Right renal cortex interstitium (tissue), 3 donors: ENCODE measurements around the gene TACC3. TPM values are rescaled to one million over a fixed set of nuclear protein-coding genes. Genes with fewer than 3 reads are reported as not detected.

Experiments used
- DNase-seq, 3 donors: peaks; one replicate each; pipeline ENCODE4 v3.0.0-alpha.2; 2013; ENCODE audit warnings: low read depth in 3 of 3, low spot score in 2 of 3
- polyA plus RNA-seq, 3 donors: library from polyadenylated mRNA; unstranded; fragments of 120-200 nt; gene quantifications; one replicate each; pipeline ENCODE4 v1.2.1, GENCODE V29; 2013; ENCODE audit not compliant: insufficient read length in 3 of 3

The TACC3 gene
- polyA plus RNA-seq, 3 donors: 36.5 to 40.9 (median 39.8) TPM

DNA sequence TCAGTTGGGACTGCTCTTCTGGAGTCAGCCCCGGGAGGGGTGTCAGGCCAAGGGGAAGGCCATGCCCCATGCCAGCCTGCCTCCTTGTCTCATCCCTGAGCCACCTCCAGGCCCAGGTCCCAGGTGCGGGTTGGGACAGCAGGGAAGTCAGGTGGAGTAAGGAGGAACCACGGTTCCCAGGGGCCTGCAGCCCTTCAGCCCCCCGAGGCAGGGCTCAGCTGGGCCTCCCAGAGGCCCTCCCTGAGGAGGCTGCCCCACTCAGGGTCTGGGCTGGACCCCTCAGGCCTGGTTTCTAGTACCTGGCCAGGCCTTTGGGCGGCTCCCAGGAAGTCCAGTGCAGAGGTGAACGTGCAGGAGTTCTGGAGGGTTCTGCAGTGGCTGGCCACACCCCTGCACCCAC lies 48.4 kb downstream of the TACC3 start:
- DNase-seq: no peak

DNA sequence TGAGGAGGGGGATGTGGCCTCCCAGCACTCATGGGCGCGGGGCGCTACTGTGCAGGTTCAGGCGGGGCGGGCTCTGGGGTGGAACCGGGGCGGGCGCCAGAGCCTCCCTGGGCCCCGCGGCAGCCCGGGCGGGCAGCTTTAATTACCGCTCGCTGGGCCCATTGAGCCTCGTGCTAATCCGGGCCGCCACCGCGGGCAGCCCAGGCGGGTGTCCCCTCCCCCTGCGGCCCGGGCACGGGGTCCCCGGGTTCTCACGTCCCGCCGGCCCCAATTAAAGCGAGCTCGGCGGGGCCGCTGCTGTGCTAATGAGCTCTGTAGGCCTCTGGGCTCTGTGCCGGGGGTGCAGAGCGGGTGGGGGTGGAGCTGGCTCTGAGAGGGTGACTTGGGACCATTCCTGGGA lies 48.9 kb downstream of the TACC3 start:
- DNase-seq: no peak

DNA sequence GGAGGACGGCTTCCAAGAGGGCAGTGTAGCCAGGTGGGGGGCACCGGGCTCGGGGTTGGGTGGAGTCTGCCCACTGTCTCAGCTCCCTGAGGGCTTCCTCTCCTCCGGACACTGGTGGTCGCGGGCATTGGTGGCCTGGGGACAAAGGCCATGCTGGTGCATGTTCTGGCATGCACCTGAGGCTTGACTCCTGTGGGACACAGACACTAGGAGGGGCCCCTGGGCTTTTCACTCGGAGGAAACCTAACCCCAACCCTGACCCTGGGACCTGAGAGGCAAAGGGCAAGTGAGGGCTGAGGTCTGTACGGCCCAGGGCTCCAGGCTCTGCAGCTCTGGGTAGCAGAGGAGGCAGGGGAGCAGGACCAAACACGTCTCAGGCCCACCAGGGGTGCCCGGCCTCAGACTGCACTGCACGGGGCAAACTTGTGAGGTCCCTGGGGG lies 49.5 kb downstream of the TACC3 start:
- no peak for DNase-seq

DNA sequence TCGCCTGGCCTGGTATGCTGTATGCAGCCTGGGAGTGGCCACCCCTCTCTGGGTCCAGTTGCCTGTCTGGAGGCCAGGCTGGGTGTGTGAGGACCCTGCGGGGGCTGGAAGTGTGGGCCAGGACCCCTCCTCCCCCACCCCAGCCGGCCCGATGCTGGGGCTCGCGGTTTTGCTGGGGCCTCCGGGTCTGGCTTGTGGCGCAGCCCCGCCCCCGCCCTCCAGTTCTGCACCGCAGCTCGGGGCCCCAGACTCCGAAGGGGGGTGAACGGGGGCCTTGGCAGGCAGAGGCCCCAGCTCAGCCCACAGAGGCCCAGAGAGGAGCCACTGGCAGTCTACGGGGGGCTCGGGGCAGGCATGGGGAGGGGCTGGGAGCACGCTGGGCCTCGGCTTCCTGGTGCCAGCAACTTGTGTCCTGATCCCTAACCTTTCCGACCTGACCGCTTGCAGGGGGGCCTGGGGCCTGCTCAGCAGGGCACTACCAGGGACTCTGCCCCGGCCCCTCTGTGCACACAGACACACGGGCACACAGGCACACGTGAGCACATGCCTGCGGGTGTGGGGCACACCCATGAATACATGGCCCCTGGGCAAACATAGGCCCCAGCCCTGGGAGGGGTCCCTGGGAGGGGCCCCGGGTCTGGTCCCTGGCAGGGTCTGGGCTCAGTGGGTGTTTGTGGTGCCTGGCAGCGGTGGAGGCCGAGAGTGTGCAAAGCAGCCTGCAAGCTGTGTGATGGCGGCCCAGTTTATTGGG lies 50.4 kb downstream of the TACC3 start:
- no peak for DNase-seq

DNA sequence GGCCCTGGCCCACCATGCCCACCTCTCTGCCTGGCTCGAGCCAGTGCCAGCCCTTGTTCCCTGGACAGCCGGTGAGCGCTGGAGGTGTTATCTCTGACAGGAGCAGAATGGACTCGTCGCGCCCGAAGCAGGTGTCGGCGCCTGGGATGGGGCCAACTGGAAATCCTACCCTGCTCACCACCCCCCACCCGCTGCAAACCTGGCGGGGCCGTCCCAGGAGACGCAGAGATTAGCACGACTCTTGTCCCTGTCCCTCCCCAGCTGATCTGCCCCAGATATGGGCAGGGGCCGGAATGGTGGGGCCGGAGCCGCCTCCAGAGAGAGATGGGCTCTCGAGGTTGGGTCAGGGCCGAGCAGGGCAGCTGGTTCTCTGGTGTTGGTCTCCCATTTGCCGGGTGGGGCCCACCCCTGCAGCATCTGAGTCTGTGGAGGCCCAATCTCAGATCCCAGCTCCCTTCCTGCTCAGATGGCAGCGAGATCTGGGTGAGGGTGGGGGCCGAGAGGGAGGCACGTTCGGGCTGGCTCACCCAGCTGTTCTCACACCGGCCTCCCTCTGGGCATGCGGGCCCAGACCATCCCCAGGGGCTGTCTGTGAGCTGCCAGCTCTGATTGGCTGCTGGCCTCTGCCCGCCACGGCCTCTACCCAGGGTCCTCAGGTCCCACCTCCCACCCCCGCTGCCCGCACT lies 51.7 kb downstream of the TACC3 start:
- no peak for DNase-seq

DNA sequence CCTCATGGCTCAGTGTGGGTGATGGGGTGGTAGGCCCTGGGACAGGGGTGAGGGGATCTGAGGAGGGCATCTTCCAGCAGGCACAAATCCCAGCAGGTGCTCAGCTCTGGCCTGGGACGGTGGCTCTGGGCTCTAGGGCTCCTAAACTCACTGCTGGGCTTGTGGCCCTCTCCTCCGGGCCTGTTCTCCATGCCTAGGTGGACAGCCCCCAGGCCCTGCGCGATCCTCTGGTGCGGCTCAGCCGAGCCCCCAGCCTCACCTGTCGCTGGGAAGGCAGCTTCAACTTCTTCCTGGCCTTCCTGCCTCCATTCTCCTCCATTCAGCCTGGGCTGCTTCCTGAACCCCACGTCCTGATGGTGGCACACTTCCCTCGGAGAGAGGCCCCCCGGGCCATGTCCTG lies 52.4 kb downstream of the TACC3 start:
- no peak for DNase-seq

DNA sequence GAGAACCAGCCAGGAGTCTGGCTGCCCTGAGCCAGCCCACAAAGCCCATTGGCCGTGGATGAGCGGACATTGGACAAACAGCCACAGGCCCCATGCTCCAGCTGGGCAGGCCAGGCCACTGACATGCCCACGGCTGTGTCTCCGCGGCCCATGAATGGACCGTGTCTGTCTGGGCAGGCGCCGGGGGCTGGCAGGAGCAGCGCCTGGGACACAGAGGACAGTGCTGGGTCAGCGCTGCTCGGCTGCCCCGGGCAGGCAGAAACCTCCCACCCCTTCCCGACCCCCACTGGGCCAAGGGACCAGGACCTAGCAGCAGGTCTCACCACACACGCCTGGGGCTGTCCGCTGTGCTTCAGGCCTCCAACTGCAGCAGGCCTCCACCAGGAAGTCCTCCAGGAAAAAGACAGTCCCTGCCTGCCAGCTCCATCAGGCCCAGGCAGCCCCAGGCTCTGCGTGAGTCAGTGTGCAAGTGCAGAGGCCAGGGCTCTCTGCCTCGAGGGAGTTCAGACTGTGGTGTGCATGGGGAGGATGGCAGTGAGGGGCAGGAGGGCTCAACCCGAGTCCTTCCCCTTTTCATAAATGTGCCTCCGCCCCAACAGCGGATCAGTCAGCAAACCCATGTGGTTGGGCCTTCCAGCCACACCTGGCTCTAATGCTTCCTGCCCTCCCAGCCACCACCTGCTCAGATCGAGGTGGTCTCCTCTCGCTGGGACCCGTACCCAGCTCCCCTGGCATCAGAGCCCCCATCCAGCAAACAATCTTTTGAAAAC lies 54.6 kb downstream of the TACC3 start:
- DNase-seq: no peak

DNA sequence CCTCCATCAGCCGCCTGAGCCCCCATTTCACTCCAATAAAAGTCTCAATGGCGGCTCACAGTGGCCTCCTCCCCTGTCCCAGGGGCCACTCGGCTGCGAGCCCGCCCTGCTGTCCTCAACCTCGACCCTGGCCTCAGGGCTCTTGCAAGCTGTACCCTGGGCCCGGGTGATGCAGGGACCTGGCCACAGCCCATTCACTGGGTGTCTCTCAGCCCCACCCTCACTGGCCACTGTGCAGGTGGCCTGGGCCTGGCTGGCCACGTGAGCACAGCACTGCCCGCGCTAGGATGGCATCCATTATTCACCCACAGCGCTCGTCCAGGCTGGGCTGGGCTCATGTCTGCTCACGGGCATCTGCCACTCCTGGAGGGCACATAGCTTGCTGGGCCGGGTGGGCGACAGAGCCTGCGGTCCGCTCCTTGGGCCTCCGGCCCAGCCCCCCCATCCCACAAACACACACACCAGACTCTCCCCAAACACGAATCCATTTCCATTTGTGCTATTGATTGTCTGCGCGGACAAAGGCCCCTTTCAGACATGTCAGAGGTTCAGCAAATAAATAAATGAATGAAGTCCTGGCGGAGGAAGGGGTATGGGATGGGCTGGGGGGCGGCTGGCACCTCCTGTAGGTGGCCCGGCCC lies 55.3 kb downstream of the TACC3 start:
- DNase-seq: no peak

DNA sequence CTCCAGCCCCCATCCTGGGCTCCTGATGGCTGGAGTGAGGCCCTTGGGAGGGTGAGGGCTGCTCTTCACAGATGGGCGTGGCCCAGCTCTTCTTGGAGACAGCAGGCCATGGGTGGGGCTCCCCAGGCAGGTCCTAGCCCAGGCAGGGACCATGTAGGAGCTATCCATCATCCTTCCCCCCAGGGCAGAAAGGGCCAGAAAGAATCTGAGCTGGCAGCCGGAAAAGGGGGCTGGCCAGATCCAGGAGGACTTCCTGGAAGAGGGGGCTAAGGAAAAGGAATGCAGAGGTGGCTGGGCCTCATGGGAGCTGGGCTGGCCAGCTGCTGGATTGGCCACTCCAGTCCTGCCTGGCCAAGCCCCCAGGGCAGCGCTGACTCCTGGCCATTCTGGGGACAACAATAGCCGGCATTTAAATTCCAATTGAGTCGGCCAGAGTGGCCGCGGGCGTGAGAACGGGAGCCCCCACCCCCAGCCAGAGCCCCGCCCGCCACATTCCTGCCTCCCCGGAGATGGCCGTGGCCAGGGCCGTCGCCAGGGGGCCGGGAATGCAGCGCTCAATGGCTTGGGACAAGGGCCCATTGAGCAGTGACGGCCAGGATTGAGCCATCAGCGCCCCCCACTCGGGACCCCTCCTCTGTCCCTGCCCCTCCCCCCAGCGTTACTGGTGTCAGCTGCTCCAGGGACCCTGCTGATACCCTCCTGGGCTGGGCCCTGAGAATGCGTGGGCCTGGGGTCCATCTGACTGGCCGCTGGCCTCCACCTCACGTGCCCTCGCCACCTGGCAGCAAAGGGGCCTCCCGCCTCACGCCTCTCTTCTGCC lies 56.7 kb downstream of the TACC3 start:
- DNase-seq: no peak

DNA sequence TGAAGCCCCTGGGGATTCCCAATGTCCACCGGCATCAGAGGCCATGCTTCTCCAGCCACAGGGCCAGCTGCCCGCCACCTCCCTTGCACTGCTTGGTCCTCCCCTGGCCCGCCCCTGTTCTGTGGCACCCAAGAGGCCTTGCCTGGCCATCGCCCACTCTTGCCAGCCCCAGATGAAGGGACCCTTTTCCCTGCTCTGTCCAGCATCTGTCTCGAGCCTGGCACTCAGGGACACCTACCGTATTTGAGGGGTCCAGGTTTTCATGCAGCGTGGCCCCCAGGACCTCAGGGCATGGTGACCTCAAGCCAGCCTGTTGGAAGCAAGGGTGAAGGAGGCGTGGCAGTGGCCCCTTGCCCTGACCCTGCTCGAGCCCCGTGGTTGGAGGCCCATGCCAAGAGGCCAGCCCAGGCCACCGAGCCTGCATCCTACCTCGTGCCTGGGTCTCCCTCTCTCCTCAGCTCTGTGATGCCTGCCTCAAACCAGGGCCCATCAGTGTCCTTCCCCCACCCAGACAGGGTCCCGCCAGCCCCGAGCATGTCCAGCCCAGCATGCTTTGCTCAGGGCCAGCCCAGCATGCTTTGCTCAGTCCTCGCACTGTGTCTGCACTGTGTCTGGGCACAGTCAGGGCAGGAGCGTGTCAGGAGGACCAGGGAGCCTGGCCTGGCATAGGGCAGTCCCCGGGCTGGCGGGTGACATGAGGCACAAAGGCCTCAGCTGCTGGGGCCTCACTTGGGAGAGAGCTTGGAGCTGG lies 57.5 kb downstream of the TACC3 start:
- DNase-seq: no peak

DNA sequence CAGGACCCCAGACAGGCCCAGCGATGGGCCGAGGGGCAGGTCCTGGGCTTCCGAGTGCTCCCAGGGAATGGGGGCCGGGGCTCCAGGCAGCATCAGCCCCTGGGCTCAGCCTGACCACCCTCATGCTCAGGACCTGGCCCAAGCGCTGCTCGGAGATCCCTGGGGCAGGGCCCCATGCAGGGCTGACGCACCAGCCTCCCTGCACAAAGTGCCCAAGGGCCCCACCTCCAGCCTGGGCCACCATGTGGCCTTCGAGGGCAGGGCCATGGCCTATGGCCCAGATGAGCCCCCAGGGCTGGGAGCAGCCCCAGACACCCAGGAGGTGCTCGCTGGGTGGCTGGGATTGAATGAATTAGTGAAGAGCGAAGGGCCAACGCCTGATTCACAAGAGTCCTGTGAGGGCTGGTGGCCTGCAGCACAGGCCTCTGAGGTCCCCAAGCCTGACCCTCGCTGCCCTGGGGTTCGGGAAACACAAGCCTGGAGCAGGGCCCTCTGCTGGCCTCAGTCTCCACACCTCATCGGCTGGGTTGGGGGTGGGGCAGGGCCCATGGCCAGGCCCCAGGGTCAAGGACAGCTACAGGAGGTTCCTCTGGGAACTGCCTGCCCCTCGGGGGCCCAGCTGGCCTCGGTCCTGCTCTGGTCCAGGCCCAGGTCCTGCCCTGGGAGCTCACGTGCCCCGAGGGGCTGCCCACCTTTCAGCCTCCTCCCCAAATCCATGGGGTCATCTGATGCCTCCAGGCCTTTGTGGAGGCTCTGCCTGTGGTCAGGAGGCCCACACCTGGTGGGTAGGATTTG lies 58.5 kb downstream of the TACC3 start:
- DNase-seq: no peak

DNA sequence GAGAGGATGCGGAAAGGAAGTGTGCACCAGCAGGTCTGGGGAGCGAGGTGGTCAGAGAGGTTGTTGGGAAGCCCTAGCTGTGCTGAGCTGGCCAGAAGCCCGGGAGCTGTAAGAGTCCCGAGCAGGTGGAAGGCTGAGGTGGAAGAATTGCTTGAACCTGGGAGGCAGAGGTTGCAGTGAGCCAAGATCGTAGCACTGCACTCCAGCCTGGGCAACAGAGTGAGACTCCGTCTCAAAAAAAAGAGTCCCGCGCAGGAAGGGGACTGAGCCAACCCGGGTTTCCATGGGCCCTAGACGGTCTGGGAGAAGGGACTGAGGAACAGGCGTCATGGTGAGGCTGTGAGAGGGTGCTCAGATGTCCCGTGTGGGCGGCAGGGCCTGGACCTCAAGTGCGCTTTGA lies 59.1 kb downstream of the TACC3 start:
- no peak for DNase-seq

DNA sequence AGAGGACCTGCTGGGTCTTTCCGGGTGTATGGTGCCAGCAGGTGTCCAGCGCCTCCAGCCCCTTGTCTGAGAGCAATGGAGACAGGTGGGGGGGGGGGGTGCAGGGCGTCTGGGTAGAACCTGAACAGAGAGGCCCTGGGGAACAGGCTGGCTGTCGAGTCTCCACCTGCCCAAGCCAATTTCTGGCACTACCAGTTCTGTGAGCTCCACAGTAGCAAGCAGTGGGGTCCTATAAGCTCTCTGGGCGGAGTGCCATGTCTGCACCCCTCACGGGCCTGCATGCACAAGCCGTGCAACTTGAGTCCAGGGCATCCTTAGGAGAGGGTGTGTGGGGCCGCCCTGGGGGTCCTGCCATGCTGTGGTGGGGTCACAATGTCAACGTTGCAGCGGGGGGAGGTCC lies 61.7 kb downstream of the TACC3 start:
- DNase-seq: no peak

DNA sequence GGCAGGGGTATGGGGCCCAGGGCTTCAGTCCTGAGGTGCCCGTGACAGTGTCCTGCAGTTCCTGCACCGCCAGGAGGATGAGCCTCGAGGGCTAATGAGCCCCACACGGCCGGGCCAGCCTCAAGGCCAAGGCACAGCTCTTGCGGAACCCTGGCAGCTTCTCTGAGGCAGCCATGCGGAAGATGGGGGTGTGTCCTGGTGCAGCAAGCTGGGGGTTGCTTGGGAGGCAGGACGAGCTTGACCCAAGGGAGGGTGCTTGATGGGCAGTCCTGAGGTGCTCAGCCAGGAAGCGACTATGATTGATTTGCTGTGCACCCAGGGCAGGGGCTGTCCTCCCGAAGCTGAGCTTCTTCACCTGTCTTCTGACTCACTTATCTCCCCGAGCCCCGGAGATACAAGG lies 62.6 kb downstream of the TACC3 start:
- no peak for DNase-seq

DNA sequence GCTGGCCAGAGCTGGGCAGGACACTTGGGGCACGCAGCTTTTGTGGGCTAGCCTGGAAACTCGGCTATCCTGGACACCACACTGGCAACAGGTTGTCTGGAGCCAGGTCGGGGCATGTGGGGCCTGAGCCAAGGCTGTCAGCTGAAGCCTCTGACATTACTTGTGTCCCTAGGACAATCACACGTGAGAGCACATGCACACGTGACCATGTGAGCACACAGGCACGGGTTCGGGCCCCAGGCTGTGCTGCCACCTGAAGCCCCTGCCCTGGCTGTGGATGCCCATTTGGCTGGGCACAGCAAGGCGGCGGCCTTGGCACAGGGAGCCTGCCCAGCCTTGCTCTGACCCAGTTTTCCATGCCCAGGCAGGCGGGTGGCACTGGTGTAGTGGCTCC lies 63.1 kb downstream of the TACC3 start:
- no peak for DNase-seq

DNA sequence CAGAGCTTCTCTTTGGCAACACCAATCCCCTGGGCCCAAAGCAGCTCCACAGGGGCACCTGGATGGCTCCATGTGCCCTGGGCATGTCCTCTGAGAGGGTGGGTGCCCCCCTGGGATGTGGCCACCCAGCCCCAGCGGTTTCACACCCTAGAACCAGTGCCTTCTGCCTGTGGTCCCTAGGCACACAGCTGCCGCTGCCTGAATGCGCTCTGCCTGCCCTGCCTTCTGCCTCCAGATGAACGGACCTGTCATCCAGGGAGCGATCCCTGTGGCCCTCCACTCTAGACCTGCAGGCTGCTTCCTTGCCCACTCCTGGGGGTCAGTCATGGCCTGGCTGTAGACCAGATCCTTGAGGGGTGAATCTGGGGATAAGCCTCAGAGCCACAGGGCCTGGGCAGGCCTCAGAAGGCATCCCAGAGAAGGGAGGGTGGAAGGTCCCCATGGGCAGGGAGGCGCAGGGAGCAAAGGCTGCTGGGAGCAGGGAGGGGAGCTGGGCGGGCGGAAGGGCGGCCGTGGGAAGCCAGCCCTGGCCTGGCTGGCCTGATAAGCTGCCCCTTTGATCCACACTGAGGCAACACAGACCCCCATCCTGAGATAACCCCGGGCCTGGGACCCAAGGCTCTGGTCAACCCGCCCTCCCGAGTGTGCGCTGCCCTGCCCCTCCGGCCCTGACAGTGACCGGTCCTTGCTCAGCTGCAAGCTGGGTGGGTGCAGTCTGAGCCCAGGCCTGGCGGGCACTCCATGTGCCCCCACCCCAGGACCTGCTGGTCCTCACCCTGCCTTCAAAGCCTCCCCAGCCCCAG lies 63.7 kb downstream of the TACC3 start:
- DNase-seq: no peak

DNA sequence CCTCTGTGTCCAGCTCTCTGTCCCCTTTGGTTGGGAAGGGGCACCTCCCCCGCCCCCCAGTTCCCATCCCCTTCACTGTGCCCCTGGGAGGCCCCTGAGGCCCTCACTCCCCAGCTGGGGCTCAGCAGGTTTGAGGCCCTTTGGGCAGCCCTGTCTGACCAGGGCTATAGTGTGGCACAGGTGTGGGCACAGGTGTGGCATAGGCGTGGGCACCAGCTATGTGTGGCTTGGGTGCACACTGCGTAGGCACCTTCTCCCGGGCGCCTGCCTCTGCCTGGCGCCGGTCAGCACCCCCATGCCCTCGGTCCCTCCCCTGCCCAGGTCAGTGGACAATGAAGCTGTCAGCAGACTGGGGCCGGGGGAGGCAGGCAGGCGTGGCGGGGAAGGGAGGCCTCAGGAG lies 64.3 kb downstream of the TACC3 start:
- DNase-seq: no peak
